ENCODE data around the gene MRPL12.

MRPL12 gene

DNA sequence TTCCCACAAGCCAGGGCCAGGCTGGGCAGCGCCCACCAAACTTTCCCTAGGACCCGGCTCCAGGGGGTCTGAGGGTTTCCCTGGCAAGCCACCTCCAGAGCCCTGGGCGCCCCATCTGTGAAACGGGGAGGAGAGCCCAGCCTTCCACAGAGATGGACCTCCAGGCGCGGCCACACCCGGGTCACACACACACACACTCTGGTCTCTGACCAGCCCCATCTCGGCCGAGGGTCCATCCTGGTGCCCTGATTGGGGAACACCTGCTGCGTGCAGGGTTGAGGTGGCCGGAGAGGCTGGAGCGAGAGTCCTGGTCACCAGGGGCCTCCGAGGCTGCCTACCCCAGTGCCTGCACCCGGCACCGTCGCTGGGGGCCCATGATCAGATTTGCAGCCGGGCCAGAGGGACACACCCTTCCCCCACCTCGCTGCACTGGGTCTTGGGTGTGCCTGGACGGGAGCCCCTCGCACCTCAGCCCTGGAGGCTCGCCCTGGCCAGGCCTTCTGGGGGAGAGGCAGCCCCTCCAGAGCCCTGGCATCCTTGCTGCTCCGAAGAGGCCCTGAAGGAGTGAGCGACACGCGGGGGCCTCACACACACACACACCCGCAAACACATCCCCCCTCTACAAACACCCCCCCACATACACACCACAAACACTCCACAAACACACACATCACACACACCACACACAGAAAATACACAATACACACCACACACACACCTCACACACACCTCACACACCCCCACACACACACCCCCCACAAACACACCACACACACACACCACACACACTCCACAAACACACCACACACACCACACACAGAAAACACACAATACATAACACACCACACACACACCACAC, 38.7 kb downstream of the MRPL12 start:
- no peaks in the 10 kb centered on the region for H3K27me3 ChIP-seq (ENCODE audit: insufficient read depth, low read length, poor library complexity)
- H3K9ac ChIP-seq (ENCODE audit: low read depth, low read length), result no peak overlapping the region
- no peak overlapping the region for H3K4me2 ChIP-seq (ENCODE audit: insufficient read depth, low read length)
- no peaks in the 10 kb centered on the region for H3K79me2 ChIP-seq (ENCODE audit: insufficient read depth, low read length)
- H3K27ac ChIP-seq (ENCODE audit: low read length), result no peak overlapping the region
- H3K4me1 ChIP-seq (ENCODE audit: insufficient read depth, low read length), result no peaks in the 10 kb centered on the region
- H4K20me1 ChIP-seq (ENCODE audit: insufficient read depth, low read length), result peaks cover 5% of the 10 kb centered on the region; the same call in 1 of the 2 replicates
- TF ChIP-seq, protein P1, sequence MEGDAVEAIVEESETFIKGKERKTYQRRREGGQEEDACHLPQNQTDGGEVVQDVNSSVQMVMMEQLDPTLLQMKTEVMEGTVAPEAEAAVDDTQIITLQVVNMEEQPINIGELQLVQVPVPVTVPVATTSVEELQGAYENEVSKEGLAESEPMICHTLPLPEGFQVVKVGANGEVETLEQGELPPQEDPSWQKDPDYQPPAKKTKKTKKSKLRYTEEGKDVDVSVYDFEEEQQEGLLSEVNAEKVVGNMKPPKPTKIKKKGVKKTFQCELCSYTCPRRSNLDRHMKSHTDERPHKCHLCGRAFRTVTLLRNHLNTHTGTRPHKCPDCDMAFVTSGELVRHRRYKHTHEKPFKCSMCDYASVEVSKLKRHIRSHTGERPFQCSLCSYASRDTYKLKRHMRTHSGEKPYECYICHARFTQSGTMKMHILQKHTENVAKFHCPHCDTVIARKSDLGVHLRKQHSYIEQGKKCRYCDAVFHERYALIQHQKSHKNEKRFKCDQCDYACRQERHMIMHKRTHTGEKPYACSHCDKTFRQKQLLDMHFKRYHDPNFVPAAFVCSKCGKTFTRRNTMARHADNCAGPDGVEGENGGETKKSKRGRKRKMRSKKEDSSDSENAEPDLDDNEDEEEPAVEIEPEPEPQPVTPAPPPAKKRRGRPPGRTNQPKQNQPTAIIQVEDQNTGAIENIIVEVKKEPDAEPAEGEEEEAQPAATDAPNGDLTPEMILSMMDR (IDR thresholded peaks at IDR 0.05; ENCODE audit: borderline replicate concordance, extremely low read depth, low read length, poor library complexity, severe bottlenecking), result no peak
- H3K9me3 ChIP-seq (ENCODE audit: insufficient read depth, low read length, severe bottlenecking), result no peaks in the 10 kb centered on the region
- ATAC-seq (ENCODE audit: insufficient read depth, low read depth) (peak; percentile 45), DNase-seq (no peak)
- no peaks in the 10 kb centered on the region for H3K36me3 ChIP-seq (ENCODE audit: insufficient read depth, low read length)
- no peak overlapping the region for H3K4me3 ChIP-seq (ENCODE audit: low read depth in 1 of 2, low read length in 2 of 2)
- no peak overlapping the region for H2AFZ ChIP-seq (ENCODE audit: low read depth, low read length)
